Measurements from ENCODE around the gene PDE12. TPM values are rescaled to one million over a fixed set of nuclear protein-coding genes. Genes with fewer than 3 reads are reported as not detected.

PDE12 gene
- total and polyA plus RNA-seq, 2 of the 13 experiments (the other 11 are each of a cell fraction or from before 2014, with no cell fraction given) = 9.0 to 17.8 TPM

DNA sequence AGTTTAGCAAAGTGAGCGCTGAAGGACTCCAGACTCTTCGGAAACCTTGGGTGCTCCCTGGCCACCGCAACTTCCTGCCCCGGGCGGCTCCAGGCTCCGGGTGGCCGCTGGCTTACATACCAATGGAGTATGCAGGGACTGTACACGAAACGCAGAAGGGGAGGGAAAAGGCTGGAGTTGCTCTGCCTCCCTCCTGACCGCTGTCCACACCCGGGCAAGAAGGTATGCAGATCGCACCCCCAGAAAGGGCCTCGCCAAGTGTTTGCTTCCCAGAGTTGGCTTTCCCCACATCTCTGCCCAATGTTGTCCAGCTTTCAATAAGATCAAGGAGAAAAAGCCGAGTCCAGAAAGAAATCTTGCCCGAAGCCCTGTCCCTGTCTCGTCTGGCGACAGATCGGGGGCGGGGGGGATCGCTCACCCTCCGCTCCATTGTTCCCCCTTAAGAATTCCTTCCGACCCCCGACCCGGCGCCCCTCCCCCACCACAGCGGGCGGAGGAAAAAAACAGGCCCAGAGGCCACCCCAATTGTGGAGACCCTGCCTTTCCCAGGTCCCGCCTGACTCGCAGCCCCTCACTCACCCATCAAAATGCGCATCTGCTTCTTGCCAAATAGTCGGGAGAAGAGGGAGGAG lies 40.5 kb downstream of the PDE12 start (continued):
- peak; percentile 45; the same call in 1 of the 2 replicates for TF ChIP-seq SNAPC4 (CRISPR knock-in tag; IDR thresholded peaks at IDR 0.05)
- no peak for TF ChIP-seq KIAA2018 (CRISPR knock-in tag; IDR thresholded peaks at IDR 0.05; ENCODE audit: borderline replicate concordance)
- no peak for TF ChIP-seq NR1H2 (CRISPR knock-in tag; IDR thresholded peaks at IDR 0.05; ENCODE audit: borderline replicate concordance, low read depth)
- TF ChIP-seq, protein P1, sequence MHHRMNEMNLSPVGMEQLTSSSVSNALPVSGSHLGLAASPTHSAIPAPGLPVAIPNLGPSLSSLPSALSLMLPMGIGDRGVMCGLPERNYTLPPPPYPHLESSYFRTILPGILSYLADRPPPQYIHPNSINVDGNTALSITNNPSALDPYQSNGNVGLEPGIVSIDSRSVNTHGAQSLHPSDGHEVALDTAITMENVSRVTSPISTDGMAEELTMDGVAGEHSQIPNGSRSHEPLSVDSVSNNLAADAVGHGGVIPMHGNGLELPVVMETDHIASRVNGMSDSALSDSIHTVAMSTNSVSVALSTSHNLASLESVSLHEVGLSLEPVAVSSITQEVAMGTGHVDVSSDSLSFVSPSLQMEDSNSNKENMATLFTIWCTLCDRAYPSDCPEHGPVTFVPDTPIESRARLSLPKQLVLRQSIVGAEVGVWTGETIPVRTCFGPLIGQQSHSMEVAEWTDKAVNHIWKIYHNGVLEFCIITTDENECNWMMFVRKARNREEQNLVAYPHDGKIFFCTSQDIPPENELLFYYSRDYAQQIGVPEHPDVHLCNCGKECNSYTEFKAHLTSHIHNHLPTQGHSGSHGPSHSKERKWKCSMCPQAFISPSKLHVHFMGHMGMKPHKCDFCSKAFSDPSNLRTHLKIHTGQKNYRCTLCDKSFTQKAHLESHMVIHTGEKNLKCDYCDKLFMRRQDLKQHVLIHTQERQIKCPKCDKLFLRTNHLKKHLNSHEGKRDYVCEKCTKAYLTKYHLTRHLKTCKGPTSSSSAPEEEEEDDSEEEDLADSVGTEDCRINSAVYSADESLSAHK (CRISPR knock-in tag; IDR thresholded peaks at IDR 0.05; ENCODE audit: borderline replicate concordance) = no peak
- no peak for TF ChIP-seq ZZZ3 (CRISPR knock-in tag; IDR thresholded peaks at IDR 0.05; ENCODE audit: borderline replicate concordance)
- TF ChIP-seq SNAPC2 (CRISPR knock-in tag; IDR thresholded peaks at IDR 0.05) = no peak
- no peak for TF ChIP-seq ZNF629 (CRISPR knock-in tag; conservative IDR thresholded peaks at IDR 0.05)
- no peak for TF ChIP-seq SALL2 (CRISPR knock-in tag; IDR thresholded peaks at IDR 0.05)
- no peak for TF ChIP-seq DMAP1 (CRISPR knock-in tag; IDR thresholded peaks at IDR 0.05)
- TF ChIP-seq ZNF3 (CRISPR knock-in tag; IDR thresholded peaks at IDR 0.05) = no peak
- no peak for TF ChIP-seq SUZ12 (IDR thresholded peaks at IDR 0.05; ENCODE audit: low read depth, low read length)
- no peak for TF ChIP-seq IKZF1 (IDR thresholded peaks at IDR 0.05)
- TF ChIP-seq GABPB1 (CRISPR knock-in tag; IDR thresholded peaks at IDR 0.05) = 0 out of 2 replicates have a peak, but pooled peaks have one; percentile 33

Data from HepG2 (cell line).